HEK293 (cell line): ENCODE results near the gene CDH2.

Experiments used
- EGR2 ChIP-seq: fragments of 450-650 bp; formaldehyde crosslinking; IDR thresholded peaks from 2 replicates; pipeline ENCODE4 v1.5.1; 2016; ENCODE audit warnings: low read depth, missing biosample characterization, missing genetic modification characterization
- GLIS1 ChIP-seq: fragments of 450-650 bp; formaldehyde crosslinking; IDR thresholded peaks from 2 replicates; pipeline ENCODE4 v1.5.1; 2016; ENCODE audit warnings: missing biosample characterization, missing genetic modification characterization
- KLF10 ChIP-seq: fragments of 450-650 bp; IDR thresholded peaks from 2 replicates; pipeline ENCODE4 v1.5.1; 2018; ENCODE audit warnings: missing biosample characterization, mild to moderate bottlenecking, missing genetic modification characterization
- KLF9 ChIP-seq: fragments of 450-650 bp; formaldehyde crosslinking; IDR thresholded peaks from 2 replicates; pipeline ENCODE4 v1.5.1; 2016; ENCODE audit warnings: missing biosample characterization, missing genetic modification characterization, low read depth
- PATZ1 ChIP-seq: fragments of 450-650 bp; formaldehyde crosslinking; IDR thresholded peaks from 2 replicates; pipeline ENCODE4 v1.5.1; 2016; ENCODE audit warnings: missing biosample characterization, missing genetic modification characterization
- REST ChIP-seq: fragments of 450-650 bp; formaldehyde crosslinking; IDR thresholded peaks from 2 replicates; pipeline ENCODE4 v1.5.1; 2016; ENCODE audit warnings: missing biosample characterization, missing genetic modification characterization
- SP2 ChIP-seq: fragments of 450-650 bp; formaldehyde crosslinking; IDR thresholded peaks from 2 replicates; pipeline ENCODE4 v1.5.1; 2016; ENCODE audit warnings: missing biosample characterization, missing genetic modification characterization
- SP7 ChIP-seq: fragments of 450-650 bp; formaldehyde crosslinking; IDR thresholded peaks from 2 replicates; pipeline ENCODE4 v1.5.1; 2016; ENCODE audit warnings: missing biosample characterization, missing genetic modification characterization
- WT1 ChIP-seq: fragments of 450-650 bp; formaldehyde crosslinking; IDR thresholded peaks from 2 replicates; pipeline ENCODE4 v1.5.1; 2016; ENCODE audit warnings: missing biosample characterization, missing genetic modification characterization
- ZBTB17 ChIP-seq: fragments of 450-650 bp; formaldehyde crosslinking; IDR thresholded peaks from 2 replicates; pipeline ENCODE4 v1.5.1; 2016; ENCODE audit warnings: missing biosample characterization, missing genetic modification characterization
- ZBTB21 ChIP-seq: fragments of 450-650 bp; formaldehyde crosslinking; IDR thresholded peaks from 2 replicates; pipeline ENCODE4 v1.5.1; 2017; ENCODE audit warnings: missing biosample characterization, missing genetic modification characterization
- ZBTB26 ChIP-seq: fragments of 450-650 bp; formaldehyde crosslinking; optimal IDR thresholded peaks from 2 replicates; pipeline ENCODE3; 2016; ENCODE audit warnings: missing biosample characterization, mild to moderate bottlenecking, missing genetic modification characterization
- ZBTB48 ChIP-seq: fragments of 450-650 bp; formaldehyde crosslinking; IDR thresholded peaks from 2 replicates; pipeline ENCODE4 v1.5.1; 2016; ENCODE audit warnings: missing biosample characterization, missing genetic modification characterization
- ZBTB6 ChIP-seq: fragments of 450-650 bp; formaldehyde crosslinking; IDR thresholded peaks from 2 replicates; pipeline ENCODE4 v1.5.1; 2017; ENCODE audit warnings: missing biosample characterization, missing genetic modification characterization
- ZEB2 ChIP-seq: fragments of 450-650 bp; formaldehyde crosslinking; IDR thresholded peaks from 2 replicates; pipeline ENCODE4 v1.5.1; 2016; ENCODE audit warnings: missing biosample characterization, missing genetic modification characterization
- ZFHX2 ChIP-seq: fragments of 450-650 bp; formaldehyde crosslinking; conservative IDR thresholded peaks from 2 replicates; pipeline ENCODE4 v1.5.1; 2016; ENCODE audit warnings: missing biosample characterization, missing genetic modification characterization
- ZFP37 ChIP-seq: fragments of 450-650 bp; formaldehyde crosslinking; IDR thresholded peaks from 2 replicates; pipeline ENCODE4 v1.5.1; 2016; ENCODE audit warnings: missing biosample characterization, missing genetic modification characterization
- ZIC2 ChIP-seq: fragments of 450-650 bp; formaldehyde crosslinking; IDR thresholded peaks from 2 replicates; pipeline ENCODE4 v1.5.1; 2016; ENCODE audit warnings: missing biosample characterization, missing genetic modification characterization
- ZNF112 ChIP-seq: fragments of 450-650 bp; formaldehyde crosslinking; IDR thresholded peaks from 2 replicates; pipeline ENCODE4 v1.5.0; 2017; ENCODE audit warnings: missing biosample characterization, missing genetic modification characterization
- ZNF214 ChIP-seq: fragments of 450-650 bp; formaldehyde crosslinking; IDR thresholded peaks from 2 replicates; pipeline ENCODE4 v1.5.1; 2017; ENCODE audit warnings: missing biosample characterization, mild to moderate bottlenecking, missing genetic modification characterization, borderline replicate concordance
- ZNF280C ChIP-seq: fragments of 450-650 bp; formaldehyde crosslinking; IDR thresholded peaks from 2 replicates; pipeline ENCODE4 v1.5.1; 2016; ENCODE audit warnings: missing biosample characterization, missing genetic modification characterization
- ZNF341 ChIP-seq: fragments of 450-650 bp; formaldehyde crosslinking; IDR thresholded peaks from 2 replicates; pipeline ENCODE4; 2016; ENCODE audit warnings: low read depth, missing biosample characterization, missing genetic modification characterization
- ZNF354C ChIP-seq: fragments of 450-650 bp; formaldehyde crosslinking; IDR thresholded peaks from 2 replicates; pipeline ENCODE4 v1.5.1; 2016; ENCODE audit warnings: missing biosample characterization, missing genetic modification characterization, low read depth, borderline replicate concordance
- ZNF366 ChIP-seq: fragments of 450-650 bp; formaldehyde crosslinking; conservative IDR thresholded peaks from 2 replicates; pipeline ENCODE4 v1.5.1; 2016; ENCODE audit warnings: missing biosample characterization, missing genetic modification characterization
- ZNF391 ChIP-seq: fragments of 450-650 bp; formaldehyde crosslinking; IDR thresholded peaks from 2 replicates; pipeline ENCODE4 v1.5.1; 2016; ENCODE audit warnings: low read depth, missing biosample characterization, missing genetic modification characterization, borderline replicate concordance
- ZNF571 ChIP-seq: fragments of 450-650 bp; formaldehyde crosslinking; IDR thresholded peaks from 2 replicates; pipeline ENCODE4 v1.5.0; 2017; ENCODE audit warnings: missing biosample characterization, missing genetic modification characterization
- ZNF596 ChIP-seq: fragments of 450-650 bp; IDR thresholded peaks from 2 replicates; pipeline ENCODE4 v1.5.0; 2018; ENCODE audit warnings: missing biosample characterization, mild to moderate bottlenecking, missing genetic modification characterization, moderate library complexity
- ZSCAN4 ChIP-seq: fragments of 450-650 bp; formaldehyde crosslinking; IDR thresholded peaks from 2 replicates; pipeline ENCODE4 v1.5.1; 2017; ENCODE audit warnings: missing biosample characterization, missing genetic modification characterization

CDH2 gene

GRCh38 chr18:28176948-28177827 lies at the start of gene CDH2 (continued):
- TF ChIP-seq ZBTB26 (tag by site-specific recombination) (peak; percentile 77), ZIC2 (tag by site-specific recombination) (peak; percentile 66), ZSCAN4 (tag by site-specific recombination) (peak; percentile 20; the same call in 1 of the 2 replicates), GLIS1 (tag by site-specific recombination) (peak; percentile 54; the same call in 1 of the 2 replicates), KLF9 (tag by site-specific recombination) (peak; percentile 72; the same call in 1 of the 2 replicates), ZNF366 (tag by site-specific recombination) (peak; percentile 43), ZNF214 (tag by site-specific recombination) (no peak), ZNF280C (tag by site-specific recombination) (no peak), ZNF571 (tag by site-specific recombination) (no peak), ZNF596 (no peak), SP7 (tag by site-specific recombination) (peak; percentile 71), ZNF354C (tag by site-specific recombination) (no peak), KLF10 (tag by site-specific recombination) (no peak), ZBTB21 (tag by site-specific recombination) (no peak), EGR2 (tag by site-specific recombination) (peak; percentile 74), ZNF391 (0 out of 2 replicates have a peak, but pooled peaks have one; percentile 23), ZBTB48 (tag by site-specific recombination) (peak; percentile 41; the same call in 1 of the 2 replicates), ZFHX2 (tag by site-specific recombination) (peak; percentile 89), WT1 (peak; percentile 38; the same call in 1 of the 2 replicates), ZEB2 (tag by site-specific recombination) (peak; percentile 94), ZNF341 (tag by site-specific recombination) (peak; percentile 71; the same call in 1 of the 2 replicates), ZBTB17 (tag by site-specific recombination) (peak; percentile 31; the same call in 1 of the 2 replicates), ZNF112 (tag by site-specific recombination) (no peak), SP2 (tag by site-specific recombination) (peak; percentile 70), ZBTB6 (0 out of 2 replicates have a peak, but pooled peaks have one; percentile 27), PATZ1 (tag by site-specific recombination) (peak; percentile 81), ZFP37 (peak; percentile 90; the same call in 1 of the 2 replicates), REST (tag by site-specific recombination) (peak; percentile 13; the same call in 1 of the 2 replicates)
